COLO668 (cell line): ENCODE measurements around the gene QPCT.
"Not testable (repeated sequence)": the region's sequence is repeated elsewhere in the genome, so short reads cannot be mapped to it uniquely, and the experiment has no call there.

Source experiments
- DNase-seq: peaks from one replicate; lab custom pipeline; 2025; ENCODE audit not compliant: unreplicated experiment; lab: John Stamatoyannopoulos, UW

QPCT gene

DNA sequence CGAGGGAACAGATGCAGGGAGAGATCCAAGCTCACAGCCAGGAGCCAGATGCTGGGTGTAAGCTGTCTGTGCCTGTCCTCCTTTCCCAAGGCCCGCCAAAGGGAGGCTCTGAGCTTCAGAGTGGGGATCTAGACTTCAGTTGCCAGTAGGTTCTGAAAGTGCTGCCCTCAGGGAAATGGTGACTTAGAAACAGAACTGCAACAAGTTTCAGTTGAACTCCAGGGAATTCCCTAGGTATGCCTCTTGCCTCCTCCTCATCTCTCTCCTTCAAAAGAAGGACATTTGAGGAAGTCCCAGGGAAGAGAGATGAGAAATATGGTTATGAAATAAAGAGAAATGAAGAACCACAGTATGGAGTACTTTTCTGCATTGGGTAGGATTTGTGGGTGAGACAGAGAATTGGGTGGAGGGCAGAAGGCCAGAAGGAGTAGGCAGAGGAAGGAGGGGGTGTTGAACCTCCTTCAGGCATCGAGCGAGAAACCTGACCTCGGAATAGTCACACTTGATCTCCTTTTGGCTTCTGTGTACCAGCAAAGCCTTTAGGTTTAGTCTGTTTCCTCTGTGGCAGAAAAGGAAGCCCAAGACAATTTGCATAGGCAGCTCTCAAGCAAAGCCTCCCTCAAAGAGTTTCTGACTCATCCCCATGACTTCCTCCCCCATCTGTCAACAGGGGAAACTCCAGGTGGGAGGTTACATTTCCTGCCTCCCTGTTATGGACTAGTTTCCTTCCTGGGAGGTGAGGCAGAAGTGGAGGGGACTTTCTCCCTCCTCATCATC, 45.7 kb downstream of the QPCT start:
- peak; percentile 60 for DNase-seq

- no peak for DNase-seq
These were observed 46.3 kb downstream of the QPCT start for GRCh38 chr2:37390777-37391176.

DNA sequence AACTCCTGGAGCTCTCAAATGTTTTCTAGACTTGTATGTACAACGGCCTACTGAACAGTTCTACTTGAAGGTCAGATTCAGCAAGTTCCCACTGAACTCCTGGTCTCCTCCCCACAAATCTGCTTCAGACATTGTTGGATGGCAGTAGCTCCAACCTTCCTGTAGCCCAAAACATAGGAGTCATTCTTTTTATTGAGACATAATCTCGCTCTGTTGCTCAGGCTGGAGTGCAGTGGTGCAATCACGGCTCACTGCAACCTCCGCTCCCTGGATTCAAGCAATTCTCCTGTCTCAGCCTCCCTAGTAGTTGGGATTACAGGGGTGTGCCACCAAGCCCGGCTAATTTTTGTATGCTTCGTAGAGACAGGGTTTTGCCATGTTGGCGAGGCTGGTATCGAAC, 47.3 kb downstream of the QPCT start:
- DNase-seq: no peak

- no peak for DNase-seq
These were observed 48.0 kb downstream of the QPCT start for GRCh38 chr2:37392428-37392827.

DNA sequence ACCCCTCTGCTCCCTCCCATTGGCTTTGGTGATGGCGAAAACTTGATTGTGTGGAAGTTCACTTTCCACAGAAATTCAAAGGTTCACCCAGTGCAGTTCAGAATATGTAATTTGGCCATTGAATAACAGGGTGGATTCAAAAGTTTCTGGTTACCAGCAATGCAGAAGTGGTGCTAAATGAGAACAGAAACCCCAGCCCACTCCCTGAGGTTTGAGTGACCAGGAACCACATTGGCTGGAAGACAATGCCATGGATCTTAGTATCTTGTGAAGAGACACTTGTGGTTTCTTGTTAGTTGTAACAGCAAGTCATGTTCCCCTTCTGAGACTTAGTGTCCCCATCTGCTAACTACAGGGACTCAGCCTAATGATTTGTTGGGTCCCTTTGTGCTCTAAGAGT, 49.8 kb downstream of the QPCT start:
- DNase-seq: no peak

DNA sequence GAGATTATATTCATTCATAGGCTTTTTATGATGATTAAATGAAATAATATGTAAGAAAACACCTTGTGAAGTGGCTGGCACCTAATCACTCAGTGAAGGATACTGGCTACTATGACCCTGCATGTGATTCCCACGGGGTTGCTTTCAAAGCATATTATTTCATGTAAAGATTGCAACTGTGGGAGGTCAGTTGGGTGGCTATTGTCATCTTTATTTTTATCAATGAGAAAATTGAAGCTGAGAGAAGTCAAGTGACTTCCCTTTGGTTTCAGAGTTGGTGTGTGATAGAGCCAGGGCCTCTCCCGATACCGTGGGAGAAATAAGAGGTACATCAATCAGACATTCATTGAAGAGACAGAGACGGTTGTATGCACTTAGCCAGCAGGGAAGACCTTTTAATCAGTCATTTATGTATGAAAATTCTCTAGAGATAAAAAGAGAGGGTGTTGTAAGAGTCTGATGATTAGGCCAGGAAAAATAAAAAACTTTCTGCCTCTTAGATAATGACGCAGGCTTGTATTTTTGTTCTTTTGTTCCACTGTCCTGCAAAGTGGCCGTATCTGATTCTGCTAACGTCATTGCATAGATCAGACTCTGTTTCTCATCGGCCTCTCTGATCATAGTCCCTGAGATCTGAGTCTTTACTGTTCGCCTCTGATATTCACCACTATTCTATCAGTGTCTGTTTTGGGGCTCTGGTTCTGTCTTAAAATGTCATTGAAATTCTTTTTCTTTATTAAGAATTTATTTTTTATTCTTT, 50.5 kb downstream of the QPCT start:
- no peak for DNase-seq

DNA sequence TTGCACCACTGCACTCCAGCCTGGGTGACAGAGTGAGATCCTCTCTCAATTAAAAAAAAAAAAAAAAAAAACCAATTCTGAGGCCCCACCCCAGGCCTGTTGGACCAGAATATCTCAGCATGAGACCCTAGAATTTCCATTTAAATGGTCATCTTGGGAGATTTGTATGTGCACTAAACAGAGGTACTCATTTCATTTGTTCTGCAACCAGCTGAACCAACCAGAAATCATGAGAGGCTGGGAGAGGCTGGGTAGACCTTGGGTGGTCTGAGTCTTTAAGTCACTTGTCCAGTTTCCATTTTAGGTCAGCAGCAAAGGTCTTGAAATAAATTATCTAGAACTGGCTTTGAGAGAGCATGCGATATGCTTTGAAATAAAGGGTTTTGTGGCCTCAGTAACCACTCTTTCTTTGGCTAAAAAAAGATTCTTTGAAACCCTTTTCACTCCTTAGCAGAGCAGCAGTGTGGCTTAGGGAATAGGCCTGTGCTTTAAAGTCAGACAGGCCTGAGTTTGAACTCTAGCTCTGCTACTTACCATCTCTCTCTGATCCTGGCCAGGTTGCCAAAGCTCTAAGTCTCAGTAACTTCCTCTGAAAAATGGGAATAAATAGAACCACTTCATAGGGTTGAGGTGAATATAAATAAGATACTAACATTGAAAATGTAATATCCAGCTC, 52.6 kb downstream of the QPCT start:
- DNase-seq: no peak

DNA sequence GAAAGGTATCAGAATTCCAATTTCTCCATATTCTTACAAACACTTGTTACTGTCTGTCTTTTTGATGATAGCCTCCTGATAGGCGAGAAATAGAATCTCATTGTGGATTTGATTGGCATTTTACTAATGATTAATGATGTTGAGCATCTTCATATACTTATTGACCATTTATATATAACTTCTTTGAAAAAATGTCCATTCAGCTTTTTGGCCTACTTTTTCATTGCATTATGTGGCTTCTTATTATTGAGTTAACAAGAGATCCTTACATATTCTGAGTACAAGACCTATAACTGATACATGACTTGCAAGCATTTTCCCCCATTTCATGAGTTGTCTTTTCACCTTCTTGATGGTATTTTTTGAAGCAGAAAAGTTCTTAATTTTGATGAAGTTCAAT, 54.6 kb downstream of the QPCT start:
- DNase-seq: no peak

- DNase-seq: no peak
These were observed 55.6 kb downstream of the QPCT start for GRCh38 chr2:37400041-37400440.

- no peak for DNase-seq
These were observed 58.2 kb downstream of the QPCT start for GRCh38 chr2:37402636-37403035.

GRCh38 chr2:37405781-37406180, 61.4 kb downstream of the QPCT start:
- no peak for DNase-seq

DNA sequence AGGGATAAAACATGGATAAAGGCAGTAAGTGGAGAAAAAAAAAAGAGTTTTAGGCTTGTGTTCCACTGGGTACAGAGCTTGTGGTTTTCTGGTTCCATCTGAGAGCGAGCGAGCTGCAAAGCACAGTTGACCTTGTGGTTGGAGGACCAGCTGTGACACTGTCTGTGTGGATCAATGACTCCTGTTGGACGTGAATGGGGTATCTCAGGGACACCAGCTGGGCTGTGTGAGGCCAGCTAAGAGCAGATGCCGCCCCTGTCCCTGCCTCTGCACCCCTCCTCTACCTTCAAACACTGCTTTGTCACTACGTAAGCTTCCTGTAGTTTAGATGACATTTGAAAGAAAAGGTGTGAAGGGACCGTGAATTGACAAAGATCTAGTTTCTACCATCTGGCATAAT, 67.8 kb downstream of the QPCT start:
- DNase-seq: no peak

DNA sequence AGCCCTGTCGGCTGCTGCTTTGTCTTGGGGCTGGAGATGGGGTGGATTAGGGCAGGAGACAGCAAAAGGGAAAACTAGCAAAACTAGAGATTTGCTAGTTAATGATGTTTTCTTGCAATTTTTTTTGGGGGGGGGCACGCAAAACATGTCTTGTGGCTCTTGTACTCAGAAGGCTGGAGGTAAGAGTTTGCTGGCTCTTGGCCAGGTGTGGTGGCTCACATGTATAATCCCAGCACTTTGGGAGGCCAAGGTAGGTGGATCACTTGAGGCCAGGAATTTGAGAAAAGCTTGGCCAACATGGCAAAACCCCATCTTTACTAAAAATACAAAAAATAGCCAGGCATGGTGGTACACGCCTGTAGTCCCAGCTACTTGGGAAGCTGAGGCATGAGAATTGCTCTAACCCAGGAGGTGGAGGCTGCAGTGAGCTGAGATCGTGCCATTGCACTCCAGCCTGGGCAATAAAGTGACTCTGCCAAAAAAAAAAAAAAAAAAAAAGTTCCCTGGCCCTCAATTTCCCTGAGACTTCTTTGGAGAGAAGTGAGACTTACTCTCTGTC, 69.6 kb downstream of the QPCT start:
- not testable (repeated sequence) for DNase-seq

GRCh38 chr2:37414470-37414949, 70.1 kb downstream of the QPCT start:
- no peak for DNase-seq

DNA sequence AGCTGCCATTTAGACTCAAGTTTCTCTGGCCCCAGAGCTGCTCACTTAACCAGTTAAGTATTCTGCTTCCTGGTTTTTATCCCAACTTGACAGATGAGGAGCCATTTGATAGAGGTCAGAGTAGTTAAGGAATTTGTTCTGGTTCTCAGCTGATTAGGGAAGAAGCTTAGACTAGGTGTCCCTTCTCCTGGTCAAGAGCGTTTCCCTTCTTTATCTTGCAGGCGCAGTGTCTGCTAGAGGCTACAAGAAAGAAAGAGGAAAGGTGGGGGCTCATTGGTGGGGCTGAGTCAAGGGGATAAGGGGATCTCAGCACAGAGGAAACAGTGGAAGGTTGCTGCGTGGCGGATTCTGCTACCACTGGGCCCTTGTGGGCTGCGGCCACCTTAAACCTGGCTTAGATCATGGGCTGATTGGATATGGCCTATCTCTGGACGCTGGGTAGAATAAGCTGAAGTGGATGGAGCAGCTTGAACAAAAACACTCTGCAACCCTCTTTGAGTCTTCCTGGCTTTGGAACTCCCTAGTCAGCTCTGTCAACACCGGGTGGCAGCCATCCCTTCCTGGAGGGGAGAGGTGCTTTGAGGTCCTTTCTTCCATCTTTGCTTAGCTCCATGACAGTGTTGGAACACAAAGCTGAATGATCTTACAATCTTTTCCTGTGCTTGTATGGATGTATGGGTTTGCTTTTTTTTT, 70.8 kb downstream of the QPCT start:
- DNase-seq: peak; percentile 12

GRCh38 chr2:37417321-37417720, 72.9 kb downstream of the QPCT start:
- DNase-seq: no peak

- no peak for DNase-seq
These were observed 74.5 kb downstream of the QPCT start for GRCh38 chr2:37418956-37419355.

DNA sequence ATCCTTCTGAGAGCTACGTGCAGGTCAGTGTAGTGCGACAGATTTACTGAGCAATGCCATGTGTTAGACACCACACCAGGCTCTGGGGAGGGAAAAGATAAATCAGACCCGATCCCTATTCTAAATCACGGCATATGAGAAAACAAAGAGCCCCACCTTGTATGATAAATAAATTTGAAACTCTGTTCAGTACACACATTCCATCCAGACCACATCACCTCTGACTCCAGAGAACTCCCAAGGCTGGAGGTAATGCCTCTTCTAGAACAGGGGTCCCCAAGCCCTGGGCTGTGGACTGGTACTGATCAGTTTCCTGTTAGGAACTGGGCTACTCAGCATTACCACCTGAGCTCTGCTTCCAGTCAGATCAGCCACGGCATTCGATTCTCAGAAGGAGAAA, 77.3 kb downstream of the QPCT start:
- DNase-seq: no peak

DNA sequence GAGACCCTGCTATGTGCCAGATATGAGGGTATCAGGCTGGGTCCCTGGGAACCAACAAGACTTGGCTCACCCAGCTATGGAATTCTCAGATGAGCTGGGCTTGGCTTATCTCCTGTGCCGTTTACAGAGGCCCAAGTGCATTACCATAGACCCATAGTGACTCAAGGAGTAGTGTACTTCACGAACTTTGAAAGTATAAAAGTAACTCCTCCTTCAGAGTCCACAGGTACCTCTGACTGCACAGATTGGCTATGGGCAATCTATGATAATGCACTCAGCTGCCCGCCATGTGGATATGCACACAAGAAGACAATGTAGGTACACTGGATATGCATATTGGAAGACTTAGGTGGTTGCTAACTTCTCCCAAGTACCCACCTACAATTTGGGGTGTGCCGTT, 78.4 kb downstream of the QPCT start:
- DNase-seq: no peak
